Neutrophil (primary cell): Measurements from ENCODE around the gene RBBP8NL.

Experiments
- H3K27ac ChIP-seq: fragments of 200-600 bp; sonication (generic); 2 replicates; pipeline ENCODE4 v1.5.1; 2016; ENCODE audit warnings: mild to moderate bottlenecking, moderate library complexity
- H3K27me3 ChIP-seq: fragments of 200-600 bp; sonication (generic); 2 replicates; pipeline ENCODE4 v1.6.0; 2016; ENCODE audit warnings: mild to moderate bottlenecking
- H3K36me3 ChIP-seq: fragments of 200-600 bp; sonication (generic); 2 replicates; pipeline ENCODE4 v1.5.1; 2017
- H3K4me1 ChIP-seq, 2 experiments: fragments of 200-600 bp in 1 of 2; sonication (generic) in 1 of 2; 1 replicate in 1 of 2; 2 replicates in 1 of 2; pipeline versions ENCODE4 v1.5.1 to v1.6.1; 2013 to 2016; ENCODE audit warnings: low read depth in 1 of 2, low read length in 1 of 2, mild to moderate bottlenecking in 1 of 2, moderate library complexity in 1 of 2; ENCODE audit not compliant: control insufficient read depth in 1 of 2, insufficient read depth in 1 of 2
- H3K4me3 ChIP-seq, 2 experiments: fragments of 200-600 bp in 1 of 2; sonication (generic) in 1 of 2; 1 replicate in 1 of 2; 2 replicates in 1 of 2; pipeline ENCODE4 v1.5.1; 2013 to 2016; ENCODE audit warnings: low read depth in 1 of 2, low read length in 1 of 2, mild to moderate bottlenecking in 1 of 2, moderate library complexity in 1 of 2
- H3K9me3 ChIP-seq: fragments of 200-600 bp; sonication (generic); 2 replicates; pipeline ENCODE4 v1.5.1; 2016
- CTCF ChIP-seq: fragments of 200-600 bp; sonication (generic); IDR thresholded peaks from 2 replicates; pipeline ENCODE4 v1.5.1; 2016; ENCODE audit warnings: antibody characterized with exemption

Gene RBBP8NL

DNA sequence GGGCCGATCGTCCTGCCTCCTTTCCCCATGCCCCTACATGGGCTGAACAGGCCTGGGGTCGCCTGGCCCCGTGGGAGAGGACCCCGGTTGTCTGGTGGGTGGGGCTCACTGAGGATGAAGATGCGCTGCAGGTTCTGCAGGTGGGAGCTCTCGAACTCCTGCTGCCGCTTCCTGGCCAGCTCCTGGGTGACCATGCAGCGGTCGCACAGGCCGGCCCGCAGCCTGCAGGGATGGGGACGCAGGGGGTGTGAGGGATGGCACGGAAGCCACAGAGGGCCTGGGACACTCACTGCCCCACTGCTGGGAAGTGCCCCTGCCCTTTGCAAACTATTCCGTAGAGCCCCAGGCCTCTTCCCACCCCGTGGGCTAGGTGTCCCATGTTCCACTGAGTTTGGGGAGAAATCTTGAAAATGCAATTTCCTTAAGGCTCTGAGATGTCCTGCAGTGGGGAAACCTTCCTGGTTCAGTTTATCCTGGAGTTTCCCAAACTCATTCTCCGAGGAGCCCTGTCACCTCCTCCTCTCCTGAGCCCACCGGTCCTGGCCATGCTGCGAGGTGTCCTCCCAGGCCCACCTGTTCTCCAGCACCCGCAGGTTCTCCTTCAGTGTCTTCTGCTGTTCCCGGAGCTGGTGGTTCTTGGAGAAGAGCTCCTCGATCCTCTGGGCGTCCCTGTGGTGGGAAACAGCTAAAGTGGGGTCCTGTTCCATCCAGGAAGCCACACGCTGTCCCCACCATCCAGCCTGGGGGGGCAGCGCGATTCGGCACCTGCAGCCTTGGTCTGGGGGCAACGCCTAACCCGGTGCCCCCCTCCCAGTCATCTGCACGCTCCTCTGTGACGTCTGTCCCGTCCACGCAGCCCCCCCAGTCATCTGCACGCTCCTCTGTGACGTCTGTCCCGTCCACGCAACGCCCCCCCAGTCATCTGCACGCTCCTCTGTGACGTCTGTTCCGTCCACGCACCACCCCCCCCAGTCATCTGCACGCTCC lies 10.4 kb downstream of the RBBP8NL start:
- H3K36me3 ChIP-seq, result no peaks in the 10 kb centered on the region
- H3K27me3 ChIP-seq, result no peaks in the 10 kb centered on the region
- no peaks in the 10 kb centered on the region for H3K9me3 ChIP-seq
- no peak overlapping the region for H3K27ac ChIP-seq
- H3K4me3 ChIP-seq, result no peak overlapping the region
- no peaks in the 10 kb centered on the region for H3K4me1 ChIP-seq
- no peak for TF ChIP-seq CTCF

DNA sequence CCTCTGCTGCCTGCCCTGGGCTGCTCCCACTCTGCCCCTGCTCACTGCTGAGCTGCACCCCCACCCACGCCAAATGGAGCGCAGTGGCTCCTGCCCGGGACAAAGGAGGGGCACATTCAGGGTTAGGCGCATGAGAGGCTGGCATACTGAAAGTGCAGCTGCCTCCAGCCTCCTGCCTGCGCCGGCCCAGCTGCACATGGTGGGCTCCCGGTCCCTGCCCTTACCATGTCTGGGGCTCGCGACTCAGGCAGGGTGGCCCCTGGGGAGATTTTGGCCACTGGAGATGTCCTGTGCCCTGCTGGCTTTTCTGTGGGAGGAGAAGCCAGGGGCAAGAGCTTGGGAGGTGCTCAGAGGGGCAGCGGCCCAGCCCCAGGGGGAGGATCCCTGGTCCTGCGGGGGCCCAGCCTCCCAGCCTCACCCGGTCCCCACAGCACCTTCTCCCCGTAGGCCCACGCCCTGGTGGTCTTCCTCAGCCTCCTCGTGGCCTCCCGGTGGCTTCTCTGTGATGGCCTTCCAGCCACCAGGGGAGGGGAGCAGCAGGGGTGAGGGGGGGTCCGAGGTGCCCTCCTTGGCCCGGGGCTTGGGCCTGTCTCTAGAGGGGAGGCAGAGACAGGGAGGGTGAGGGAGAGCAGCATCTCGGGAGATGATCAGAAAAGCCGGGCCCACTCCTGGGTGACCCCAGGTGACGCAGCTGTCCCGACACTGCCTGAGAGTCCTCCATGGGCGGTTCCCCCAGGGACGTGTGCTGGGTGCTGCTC lies 11.8 kb downstream of the RBBP8NL start:
- TF ChIP-seq CTCF, result no peak

DNA sequence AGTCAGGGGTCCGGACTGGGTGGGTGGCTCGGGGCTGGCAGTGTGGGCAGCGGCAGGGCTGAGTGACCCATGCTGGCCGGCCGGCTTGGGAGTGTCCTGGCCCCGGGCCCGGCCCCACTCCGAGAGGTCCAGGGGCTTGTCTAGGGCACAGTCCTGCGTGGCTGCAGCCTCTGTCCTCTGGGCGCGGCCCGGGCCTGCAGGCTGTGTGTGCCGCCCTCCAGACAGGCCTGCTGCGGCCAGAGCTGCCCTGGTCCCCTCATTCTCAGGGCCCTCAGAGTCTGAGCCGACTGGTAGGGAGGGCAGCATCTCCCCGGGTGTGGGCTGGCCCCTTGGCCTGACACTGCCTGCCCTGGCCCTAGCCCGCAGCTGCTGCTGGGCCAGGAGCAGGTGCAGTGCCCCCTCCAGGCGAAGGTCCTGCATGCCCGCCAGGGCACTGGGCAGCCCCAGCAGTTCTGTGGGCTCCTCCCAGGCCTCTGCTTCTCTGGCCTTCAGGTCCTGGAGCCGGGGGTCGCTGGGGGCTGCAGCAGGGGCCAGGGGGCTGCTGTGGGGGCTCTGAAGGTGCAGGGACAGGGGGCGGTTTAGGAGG lies 13.3 kb downstream of the RBBP8NL start:
- Histone ChIP-seq H3K27ac (no peak overlapping the region), H3K4me3 (no peak overlapping the region), H3K27me3 (peaks cover 18% of the 10 kb centered on the region), H3K9me3 (no peaks in the 10 kb centered on the region), H3K4me1 (peaks cover 6 to 9% of the 10 kb centered on the region in 2 experiments), H3K36me3 (no peaks in the 10 kb centered on the region)
- no peak for TF ChIP-seq CTCF

More for the DNA sequence above, 11.8 kb downstream of the RBBP8NL start:
- H3K27me3 ChIP-seq, result peaks cover 6% of the 10 kb centered on the region
- H3K36me3 ChIP-seq, result no peaks in the 10 kb centered on the region
- H3K27ac ChIP-seq, result no peak overlapping the region
- H3K4me1 ChIP-seq, result no peaks in the 10 kb centered on the region
- H3K4me3 ChIP-seq, result no peak overlapping the region
- no peaks in the 10 kb centered on the region for H3K9me3 ChIP-seq

GRCh38 chr20:62413025-62413570 lies 14.2 kb downstream of the RBBP8NL start:
- H3K9me3 ChIP-seq, result no peaks in the 10 kb centered on the region
- H3K36me3 ChIP-seq, result no peaks in the 10 kb centered on the region
- no peak overlapping the region for H3K4me3 ChIP-seq
- no peak overlapping the region for H3K27ac ChIP-seq
- TF ChIP-seq CTCF, result no peak
- peaks cover 6 to 10% of the 10 kb centered on the region in 2 experiments for H3K4me1 ChIP-seq
- peaks cover 18% of the 10 kb centered on the region for H3K27me3 ChIP-seq

DNA sequence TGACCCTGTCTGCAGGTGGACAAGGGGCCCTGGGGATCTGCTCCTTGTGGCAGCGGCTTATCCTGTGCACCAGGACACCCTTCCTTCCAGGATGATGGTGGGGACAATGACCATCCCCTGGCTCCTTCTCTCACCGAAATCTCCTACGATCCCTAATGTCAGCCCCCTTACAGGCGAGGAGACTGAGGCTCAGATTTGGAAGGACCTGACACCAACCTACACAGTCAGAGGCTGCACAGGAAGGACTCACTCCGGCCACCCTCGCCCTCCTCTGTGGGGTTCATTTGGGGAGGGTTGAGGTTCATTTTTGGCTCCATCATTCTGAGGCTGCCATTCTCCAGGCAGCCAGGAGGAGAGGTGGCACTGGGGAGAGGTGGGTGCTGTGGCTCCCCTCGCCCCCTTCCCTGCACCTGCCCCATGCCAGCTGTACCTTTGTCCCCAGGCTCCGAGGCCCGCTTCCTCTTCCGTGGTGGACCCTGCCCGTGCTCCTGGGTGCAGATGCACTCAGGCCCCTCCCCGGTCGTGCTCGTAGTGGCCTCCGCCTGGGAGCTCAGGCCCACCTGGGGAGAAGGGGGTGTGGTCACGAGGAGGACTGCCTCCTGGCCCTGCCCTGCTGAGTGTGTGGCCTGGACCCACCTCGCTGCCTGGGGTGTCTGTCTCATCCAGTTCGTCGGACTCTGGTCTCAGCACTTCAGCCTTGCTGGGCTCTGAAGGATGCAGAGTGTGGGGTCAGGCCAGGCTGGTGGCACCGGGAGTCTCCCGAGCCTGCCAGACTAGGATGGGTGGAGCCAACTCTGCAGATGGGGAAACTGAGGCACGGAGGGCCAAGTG lies 14.9 kb downstream of the RBBP8NL start:
- Histone ChIP-seq H3K4me3 (no peak overlapping the region), H3K9me3 (no peaks in the 10 kb centered on the region), H3K4me1 (peaks cover 11 to 17% of the 10 kb centered on the region in 2 experiments), H3K27ac (no peak overlapping the region), H3K27me3 (peaks cover 18% of the 10 kb centered on the region), H3K36me3 (no peaks in the 10 kb centered on the region)
- TF ChIP-seq CTCF, result no peak
